Subcutaneous adipose tissue (tissue), 4 donors: ENCODE results near the gene ATRN. TPM values are rescaled to one million over a fixed set of nuclear protein-coding genes. Genes with fewer than 3 reads are reported as not detected.

Experiments used
- total RNA-seq, 4 donors: library from RNA; depleted of rRNA; stranded (reverse); fragments of >200 nt; gene quantifications; one replicate each; pipeline ENCODE4 v1.1.0, GENCODE V29; 2016
- TF ChIP-seq, protein P1 (sequence below): fragments of 450-650 bp; IDR thresholded peaks from one replicate; pipeline ENCODE4 v1.5.1; 2016; ENCODE audit warnings: low read depth, mild to moderate bottlenecking, control low read depth, antibody characterized with exemption, moderate library complexity

ATRN gene
- total RNA-seq: 10 to 100 TPM; 24.7 to 42.3 (median 30.3) TPM

DNA sequence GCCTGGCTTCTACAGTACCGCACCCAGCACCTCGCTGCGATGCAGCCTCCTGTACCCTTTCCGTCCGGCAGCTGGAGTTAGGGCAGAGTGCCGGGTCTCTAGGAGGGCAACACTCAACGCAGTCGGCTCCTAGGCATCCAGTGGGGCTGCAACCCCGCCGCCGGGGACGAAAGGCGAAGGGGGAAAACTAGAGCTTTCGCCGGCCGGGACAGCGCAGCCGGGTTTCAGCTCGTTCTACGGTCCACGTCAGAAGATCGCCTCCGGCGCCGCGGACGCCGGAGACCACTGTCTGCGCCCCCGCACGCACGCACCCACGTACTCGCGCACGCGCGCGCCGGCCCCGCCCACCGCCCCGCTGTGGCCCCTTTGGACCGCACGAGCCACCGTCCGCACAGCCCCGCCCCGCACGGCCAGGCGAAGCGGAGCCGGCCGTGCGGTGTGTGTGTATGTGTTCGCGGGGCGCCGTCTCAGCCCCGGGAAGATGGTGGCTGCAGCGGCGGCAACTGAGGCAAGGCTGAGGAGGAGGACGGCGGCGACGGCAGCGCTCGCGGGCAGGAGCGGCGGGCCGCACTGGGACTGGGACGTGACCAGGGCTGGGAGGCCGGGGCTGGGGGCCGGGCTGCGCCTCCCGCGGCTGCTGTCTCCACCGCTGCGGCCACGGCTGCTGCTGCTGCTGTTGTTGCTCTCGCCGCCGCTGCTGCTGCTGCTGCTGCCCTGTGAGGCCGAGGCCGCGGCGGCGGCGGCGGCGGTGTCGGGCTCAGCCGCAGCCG lies at the start of gene ATRN:
TSS of gene ATRN (plus strand) at position 392 of the 770 bp plus-strand sequence. CDS start at position 482, 90 bp downstream.
- TF ChIP-seq, protein P1, sequence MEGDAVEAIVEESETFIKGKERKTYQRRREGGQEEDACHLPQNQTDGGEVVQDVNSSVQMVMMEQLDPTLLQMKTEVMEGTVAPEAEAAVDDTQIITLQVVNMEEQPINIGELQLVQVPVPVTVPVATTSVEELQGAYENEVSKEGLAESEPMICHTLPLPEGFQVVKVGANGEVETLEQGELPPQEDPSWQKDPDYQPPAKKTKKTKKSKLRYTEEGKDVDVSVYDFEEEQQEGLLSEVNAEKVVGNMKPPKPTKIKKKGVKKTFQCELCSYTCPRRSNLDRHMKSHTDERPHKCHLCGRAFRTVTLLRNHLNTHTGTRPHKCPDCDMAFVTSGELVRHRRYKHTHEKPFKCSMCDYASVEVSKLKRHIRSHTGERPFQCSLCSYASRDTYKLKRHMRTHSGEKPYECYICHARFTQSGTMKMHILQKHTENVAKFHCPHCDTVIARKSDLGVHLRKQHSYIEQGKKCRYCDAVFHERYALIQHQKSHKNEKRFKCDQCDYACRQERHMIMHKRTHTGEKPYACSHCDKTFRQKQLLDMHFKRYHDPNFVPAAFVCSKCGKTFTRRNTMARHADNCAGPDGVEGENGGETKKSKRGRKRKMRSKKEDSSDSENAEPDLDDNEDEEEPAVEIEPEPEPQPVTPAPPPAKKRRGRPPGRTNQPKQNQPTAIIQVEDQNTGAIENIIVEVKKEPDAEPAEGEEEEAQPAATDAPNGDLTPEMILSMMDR: no peak

DNA sequence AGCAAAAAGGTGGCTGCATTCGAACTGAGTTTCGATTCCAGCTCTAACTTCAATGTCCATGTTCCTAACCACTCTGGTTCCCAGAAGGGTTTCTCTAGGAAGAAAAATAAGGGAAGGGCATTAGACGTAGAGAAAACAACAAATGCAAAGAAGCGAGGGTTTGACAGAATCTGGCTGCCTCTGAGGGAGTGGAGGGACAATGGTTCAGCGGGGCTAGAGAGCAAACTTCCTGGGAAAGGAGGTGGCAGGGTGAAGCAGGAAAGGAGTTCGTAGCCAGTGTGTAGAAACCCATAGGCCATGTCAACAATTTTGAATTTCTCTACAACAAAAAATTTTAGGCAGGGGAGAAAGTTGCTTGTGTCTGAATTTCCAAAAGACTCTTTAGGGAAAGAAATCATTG lies 48.8 kb upstream of the ATRN start:
- TF ChIP-seq, protein P1: no peak

DNA sequence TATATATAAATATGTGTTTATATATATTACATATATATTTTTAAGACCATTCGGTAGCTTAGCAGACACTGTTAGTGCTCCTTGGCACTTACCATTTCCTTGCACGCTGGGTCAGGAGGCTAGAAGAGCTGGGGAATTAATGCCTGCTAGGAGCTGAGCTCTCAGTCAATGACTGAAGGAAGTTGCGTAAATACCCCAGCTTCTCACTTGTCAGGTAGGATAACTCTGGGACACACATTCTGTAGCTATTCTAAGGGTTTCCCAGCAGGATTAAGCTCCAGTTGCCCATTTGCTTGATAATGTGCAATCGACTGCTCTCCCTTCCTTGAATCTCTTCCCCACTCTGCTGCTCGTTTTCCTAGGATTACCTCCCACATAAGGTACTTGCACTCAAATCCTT lies 47.7 kb upstream of the ATRN start:
- TF ChIP-seq, protein P1: no peak

DNA sequence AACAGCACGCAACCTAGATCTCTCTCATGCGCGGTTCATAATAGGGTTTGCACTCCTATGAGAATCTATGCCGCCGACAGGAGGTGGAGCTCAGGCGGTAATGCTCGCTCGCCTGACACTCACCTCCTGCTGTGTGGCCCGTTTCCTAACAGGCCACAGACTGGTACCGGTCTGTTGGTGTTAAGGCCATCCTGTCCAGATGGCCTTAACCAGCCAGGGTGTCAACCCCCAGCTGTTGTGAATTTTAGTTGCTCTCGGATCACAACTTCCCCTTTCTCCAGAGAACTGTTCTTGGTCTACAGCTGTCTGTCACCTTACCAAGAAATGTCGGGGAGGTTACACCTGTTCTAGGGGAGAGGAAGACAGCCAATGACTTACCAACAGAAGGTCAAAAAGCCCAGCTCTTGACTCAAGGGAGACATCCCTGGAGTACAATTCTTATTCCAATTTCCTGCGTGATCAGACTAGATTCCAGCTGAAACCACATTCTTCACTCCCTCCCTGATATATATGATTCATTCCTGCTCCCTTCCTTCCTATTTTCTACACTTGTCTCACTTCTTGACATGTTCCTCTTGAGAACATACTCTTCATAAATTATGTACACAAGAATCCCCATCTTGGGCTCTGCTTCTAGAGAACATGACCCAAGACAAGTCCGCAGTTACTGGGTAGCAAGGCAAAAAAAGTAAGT lies 40.3 kb upstream of the ATRN start:
- TF ChIP-seq, protein P1: no peak

DNA sequence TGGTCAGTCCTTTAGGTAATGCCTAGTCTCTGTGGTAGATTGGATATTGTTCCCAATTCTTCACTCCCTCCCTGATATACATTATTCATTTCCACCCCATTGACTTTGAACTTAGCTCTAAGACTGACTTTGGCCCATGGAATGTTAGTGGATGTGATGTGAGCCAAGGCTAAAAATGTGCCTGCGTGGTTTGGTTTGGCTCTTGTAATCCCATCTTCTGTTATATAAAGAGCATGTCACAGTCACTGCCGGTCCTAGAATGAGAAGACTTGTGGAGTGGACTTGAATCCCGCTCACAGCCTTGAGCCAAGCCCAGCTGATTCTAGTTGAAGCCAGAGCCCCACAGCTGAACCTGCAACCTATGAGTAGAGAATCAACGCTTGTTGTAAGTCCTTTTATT lies 39.7 kb upstream of the ATRN start:
- TF ChIP-seq, protein P1: no peak

DNA sequence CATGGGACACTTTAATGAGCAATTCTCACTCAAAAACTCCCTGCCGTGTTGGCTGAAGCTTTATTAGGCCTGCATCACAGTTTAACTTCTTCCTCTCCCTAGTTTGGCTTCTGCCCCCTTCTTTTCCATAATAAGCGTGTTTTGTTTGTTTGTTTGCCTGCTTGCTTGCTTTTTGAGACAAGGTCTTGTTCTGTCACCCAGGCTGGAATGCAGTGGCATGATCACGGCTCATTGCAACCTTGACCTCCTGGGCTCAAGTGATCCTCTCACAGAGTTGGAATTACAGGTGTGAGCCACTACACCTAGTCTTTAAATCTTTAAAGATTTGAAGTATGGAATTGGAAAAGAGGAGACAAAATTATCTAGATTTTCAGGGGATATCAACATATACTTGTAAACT lies 38.0 kb upstream of the ATRN start:
- TF ChIP-seq, protein P1: no peak

DNA sequence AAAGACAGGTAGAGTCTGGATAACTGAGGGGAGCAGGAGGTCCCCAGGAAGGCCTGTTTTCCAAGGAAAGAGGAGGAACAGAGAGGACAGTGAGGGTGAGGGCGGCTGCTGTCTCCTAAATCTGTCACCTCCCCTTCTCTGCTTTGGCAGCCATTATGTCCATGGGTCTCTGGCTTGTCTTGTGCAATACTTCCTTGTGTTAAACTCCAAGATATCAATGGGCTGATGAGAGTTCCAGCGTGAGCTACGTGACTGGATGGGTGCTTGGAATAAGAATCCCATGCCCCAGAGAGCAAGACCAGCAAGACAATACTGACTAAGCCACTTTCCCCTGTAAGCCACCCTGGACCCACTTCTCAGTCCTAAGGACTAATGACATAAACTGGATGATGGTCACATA lies 37.1 kb upstream of the ATRN start:
- TF ChIP-seq, protein P1: no peak
